ENCODE results near the gene ABHD17A. TPM values are rescaled to one million over a fixed set of nuclear protein-coding genes. Genes with fewer than 3 reads are reported as not detected.
A peak's percentile ranks its signal among the peaks of the same experiment; 100 is the strongest.
"Not testable (repeated sequence)": the region's sequence is repeated elsewhere in the genome, so short reads cannot be mapped to it uniquely, and the experiment has no call there.

The ABHD17A gene
- total RNA-seq, 1 experiment from 2014 or later: 102 TPM

DNA sequence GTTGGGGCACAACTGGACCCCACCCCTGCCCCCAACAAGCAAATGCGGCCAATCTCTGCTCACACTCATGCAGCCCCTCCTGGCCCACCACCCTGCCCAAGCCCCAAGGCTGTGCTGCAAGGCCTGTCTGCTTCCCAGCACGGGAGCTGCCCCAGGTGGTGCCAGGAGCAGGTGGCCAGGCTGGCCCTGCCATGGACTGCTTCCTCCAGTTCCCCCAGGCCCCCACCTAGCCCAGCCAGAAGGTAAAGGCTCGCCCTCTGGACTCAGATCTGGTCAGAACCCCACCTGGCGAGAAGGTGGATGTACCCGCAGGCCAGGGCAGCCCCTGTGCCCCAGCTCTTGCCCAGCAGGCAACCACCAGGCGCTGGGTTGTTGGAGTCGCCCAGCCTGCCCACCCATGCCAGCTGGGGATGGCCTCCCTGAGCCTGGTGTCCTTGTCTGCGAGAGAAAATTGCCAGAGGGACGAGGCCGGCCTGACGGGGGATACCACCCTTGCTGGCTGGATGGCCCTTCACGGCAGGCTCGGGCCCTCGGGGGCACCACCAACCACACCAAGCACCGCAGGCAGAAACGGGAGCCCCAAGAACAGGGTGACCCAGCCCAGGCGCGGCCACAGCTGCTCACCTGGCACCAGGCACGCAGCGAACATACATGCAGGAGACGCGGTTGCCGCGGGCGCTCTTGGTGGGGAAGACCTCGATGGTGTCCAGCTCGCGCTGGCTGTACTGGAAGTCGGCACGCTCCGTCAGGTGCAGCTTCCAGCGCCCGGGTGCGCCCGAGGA, 4.5 kb downstream of the ABHD17A start:
- DNase-seq: no peak
- TF ChIP-seq CTCF (conservative IDR thresholded peaks at IDR 0.05; ENCODE audit: low read depth, low read length) (no peak), EZH2 (IDR thresholded peaks at IDR 0.05; ENCODE audit: low read length, unreplicated experiment) (no peak), EZH2phosphoT487 (IDR thresholded peaks at IDR 0.05; ENCODE audit: borderline replicate concordance, low read length) (no peak)
- Histone ChIP-seq H3F3A (ENCODE audit: low read length, unreplicated experiment) (no peaks in the 10 kb centered on the region), H3K9me3 (ENCODE audit: low read length) (no peaks in the 10 kb centered on the region), H3K27ac (ENCODE audit: low read length) (no peak overlapping the region), H2AFZ (ENCODE audit: low read length) (no peak overlapping the region), H3K9me2 (replicated peaks; ENCODE audit: low read length) (no peaks in the 10 kb centered on the region), H3K4me2 (ENCODE audit: low read length) (no peak overlapping the region), H3K4me1 (ENCODE audit: insufficient read depth, low read length) (peaks cover 8% of the 10 kb centered on the region), H3K9ac (ENCODE audit: low read length) (no peak overlapping the region), H3K4me3 (ENCODE audit: low read length) (no peak overlapping the region), H3K79me2 (ENCODE audit: low read length) (peaks cover 34% of the 10 kb centered on the region), H3K36me3 (ENCODE audit: low read depth, low read length) (no peaks in the 10 kb centered on the region), H4K20me1 (ENCODE audit: low read length) (peaks cover 14% of the 10 kb centered on the region; the same call in 1 of the 2 replicates), H3K27me3 (ENCODE audit: low read length) (no peaks in the 10 kb centered on the region)
- CTCF ChIA-PET: no interaction called here
- no peak for ATAC-seq
- intact Hi-C loops (cut with micrococcal nuclease): no loop called here
- no TSS peak for BruUV-seq (replicated peaks)
- POLR2A ChIA-PET (ENCODE audit: unreplicated experiment): no interaction called here

DNA sequence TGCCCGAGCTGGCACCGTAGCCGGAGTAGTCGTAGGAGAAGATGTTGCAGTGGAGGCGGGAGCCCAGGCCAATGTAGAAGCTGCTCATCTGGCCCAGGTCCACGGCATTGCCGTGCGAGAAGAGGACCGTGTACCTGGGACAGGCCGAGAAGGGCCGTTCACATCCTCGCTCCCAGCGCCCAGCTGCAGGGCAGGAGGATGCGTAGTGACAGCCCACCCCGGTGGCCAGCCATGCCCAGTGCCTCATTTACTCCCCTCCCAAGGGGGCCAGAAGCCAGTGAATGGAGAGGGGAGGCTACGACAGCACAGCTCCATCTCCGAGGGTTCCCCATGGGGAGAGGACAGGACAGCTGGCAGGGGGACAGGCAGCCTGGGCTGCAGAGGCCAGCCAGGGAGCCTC, 5.3 kb downstream of the ABHD17A start:
- H2AFZ ChIP-seq (ENCODE audit: low read length); H3K4me1 ChIP-seq (ENCODE audit: insufficient read depth, low read length); ATAC-seq; BruUV-seq (replicated peaks); H3K4me2 ChIP-seq (ENCODE audit: low read length); H3K27me3 ChIP-seq (ENCODE audit: low read length); DNase-seq; intact Hi-C loops (cut with micrococcal nuclease); H3F3A ChIP-seq (ENCODE audit: low read length, unreplicated experiment); POLR2A ChIA-PET (ENCODE audit: unreplicated experiment); H3K9me2 ChIP-seq (replicated peaks; ENCODE audit: low read length); CTCF ChIA-PET; H3K9me3 ChIP-seq (ENCODE audit: low read length); H3K27ac ChIP-seq (ENCODE audit: low read length); H3K9ac ChIP-seq (ENCODE audit: low read length); H3K36me3 ChIP-seq (ENCODE audit: low read depth, low read length); H3K4me3 ChIP-seq (ENCODE audit: low read length): not testable (repeated sequence)
- H4K20me1 ChIP-seq (ENCODE audit: low read length): peaks cover 14% of the 10 kb centered on the region; the same call in 1 of the 2 replicates
- H3K79me2 ChIP-seq (ENCODE audit: low read length): peaks cover 42% of the 10 kb centered on the region

DNA sequence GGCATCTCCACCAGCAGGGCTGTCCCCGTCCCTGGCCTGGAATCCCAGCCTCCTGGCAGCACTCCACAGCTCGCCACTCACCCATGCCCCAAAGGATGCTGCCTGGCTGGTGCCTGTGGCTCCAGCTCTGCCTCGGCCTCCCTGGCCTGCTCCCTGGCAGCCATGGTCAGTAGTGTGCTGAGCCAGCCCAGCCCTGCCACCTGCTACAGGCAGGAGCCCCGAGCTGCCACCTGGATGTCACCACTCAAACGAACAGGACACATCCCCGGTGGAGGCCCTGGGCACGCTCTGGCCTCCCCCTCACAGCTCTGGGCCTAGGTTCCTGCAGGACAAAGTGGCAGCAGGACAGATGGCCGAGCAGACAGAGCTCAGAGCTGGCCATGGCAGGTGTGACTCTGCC, 6.7 kb downstream of the ABHD17A start:
- not testable (repeated sequence) for H4K20me1 ChIP-seq (ENCODE audit: low read length); H3K4me3 ChIP-seq (ENCODE audit: low read length)
- peaks cover 42% of the 10 kb centered on the region for H3K79me2 ChIP-seq (ENCODE audit: low read length)

GRCh38 chr19:1877280-1877660, 8.0 kb downstream of the ABHD17A start:
- H3K9me2 ChIP-seq (replicated peaks; ENCODE audit: low read length); H3K27me3 ChIP-seq (ENCODE audit: low read length); H3K27ac ChIP-seq (ENCODE audit: low read length); H3K9ac ChIP-seq (ENCODE audit: low read length); H3K4me3 ChIP-seq (ENCODE audit: low read length); DNase-seq; BruUV-seq (replicated peaks); H3K4me2 ChIP-seq (ENCODE audit: low read length); H3K9me3 ChIP-seq (ENCODE audit: low read length); H4K20me1 ChIP-seq (ENCODE audit: low read length); H2AFZ ChIP-seq (ENCODE audit: low read length); ATAC-seq; H3K36me3 ChIP-seq (ENCODE audit: low read depth, low read length); H3F3A ChIP-seq (ENCODE audit: low read length, unreplicated experiment); intact Hi-C loops (cut with micrococcal nuclease); POLR2A ChIA-PET (ENCODE audit: unreplicated experiment); CTCF ChIA-PET: not testable (repeated sequence)
- Histone ChIP-seq H3K4me1 (ENCODE audit: insufficient read depth, low read length) (peaks cover 10% of the 10 kb centered on the region; the same call in 1 of the 2 replicates), H3K79me2 (ENCODE audit: low read length) (peaks cover 42% of the 10 kb centered on the region)

More for the DNA sequence above, 6.7 kb downstream of the ABHD17A start:
- H3K36me3 ChIP-seq (ENCODE audit: low read depth, low read length); H3K9me2 ChIP-seq (replicated peaks; ENCODE audit: low read length); DNase-seq; BruUV-seq (replicated peaks); H3K9ac ChIP-seq (ENCODE audit: low read length); H3K27me3 ChIP-seq (ENCODE audit: low read length); POLR2A ChIA-PET (ENCODE audit: unreplicated experiment); intact Hi-C loops (cut with micrococcal nuclease); H3F3A ChIP-seq (ENCODE audit: low read length, unreplicated experiment); H3K4me2 ChIP-seq (ENCODE audit: low read length); CTCF ChIA-PET; H3K9me3 ChIP-seq (ENCODE audit: low read length); ATAC-seq; H2AFZ ChIP-seq (ENCODE audit: low read length); H3K27ac ChIP-seq (ENCODE audit: low read length): not testable (repeated sequence)
- peaks cover 10% of the 10 kb centered on the region; the same call in 1 of the 2 replicates for H3K4me1 ChIP-seq (ENCODE audit: insufficient read depth, low read length)

DNA sequence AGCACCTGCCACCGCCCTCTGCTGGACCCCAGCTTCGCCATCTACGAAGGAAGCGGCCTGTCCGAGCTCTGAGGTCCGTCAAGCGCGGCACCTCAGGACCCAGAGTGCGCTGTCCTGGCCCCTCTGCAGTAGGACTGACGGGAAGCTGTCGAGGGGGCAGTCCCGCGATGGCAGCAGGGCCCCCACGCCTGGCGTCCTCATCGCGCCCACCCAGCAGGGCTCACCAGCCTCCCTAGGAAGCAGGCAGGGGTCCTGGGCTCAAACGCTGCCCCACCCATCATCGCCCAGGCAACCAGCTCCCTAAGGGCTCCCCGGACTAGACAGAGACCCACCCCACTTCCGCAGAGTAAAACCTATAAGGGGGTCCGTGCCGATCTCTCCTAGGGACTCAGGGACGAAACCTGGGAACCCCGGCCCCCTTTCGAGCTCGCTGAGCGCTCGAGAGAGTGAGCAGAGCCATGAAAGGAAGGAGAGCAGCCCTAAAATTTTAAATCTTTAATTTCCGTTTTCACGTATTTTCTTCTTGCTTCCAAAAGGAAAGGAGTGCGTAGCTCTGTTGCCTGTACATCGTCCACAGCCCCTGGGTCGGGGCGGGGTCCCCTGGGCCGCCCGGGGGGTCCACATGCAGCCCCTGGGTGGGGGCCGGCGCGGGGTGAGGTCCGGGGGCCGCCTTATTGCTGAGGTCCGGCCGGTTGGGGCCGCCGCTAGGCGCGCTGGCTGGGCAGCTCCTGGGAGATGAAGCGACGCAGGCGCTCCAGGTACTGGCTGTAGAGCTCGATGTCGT, 8.6 kb downstream of the ABHD17A start:
- CTCF ChIA-PET; ATAC-seq; intact Hi-C loops (cut with micrococcal nuclease); H4K20me1 ChIP-seq (ENCODE audit: low read length); H3K27ac ChIP-seq (ENCODE audit: low read length); H2AFZ ChIP-seq (ENCODE audit: low read length); H3F3A ChIP-seq (ENCODE audit: low read length, unreplicated experiment); H3K27me3 ChIP-seq (ENCODE audit: low read length); H3K36me3 ChIP-seq (ENCODE audit: low read depth, low read length); H3K9me2 ChIP-seq (replicated peaks; ENCODE audit: low read length); H3K9me3 ChIP-seq (ENCODE audit: low read length); DNase-seq; BruUV-seq (replicated peaks): not testable (repeated sequence)
- peak overlapping the region; percentile 98 for H3K4me2 ChIP-seq (ENCODE audit: low read length)
- H3K4me3 ChIP-seq (ENCODE audit: low read length): peak overlapping the region; percentile 93; the same call in 1 of the 2 replicates
- H3K4me1 ChIP-seq (ENCODE audit: insufficient read depth, low read length): peaks cover 10% of the 10 kb centered on the region; the same call in 1 of the 2 replicates
- peak overlapping the region; percentile 90 for H3K9ac ChIP-seq (ENCODE audit: low read length)
- H3K79me2 ChIP-seq (ENCODE audit: low read length): peaks cover 38% of the 10 kb centered on the region
- POLR2A ChIA-PET (ENCODE audit: unreplicated experiment): interaction anchor here (0.5 kb wide), 1 partner anchor 1125 kb away, joined by 3 read pairs; no protein-coding TSS in a partner anchor

Measured in PC-3 (cell line).